ENCODE data around the gene CNIH2.

CNIH2 gene

DNA sequence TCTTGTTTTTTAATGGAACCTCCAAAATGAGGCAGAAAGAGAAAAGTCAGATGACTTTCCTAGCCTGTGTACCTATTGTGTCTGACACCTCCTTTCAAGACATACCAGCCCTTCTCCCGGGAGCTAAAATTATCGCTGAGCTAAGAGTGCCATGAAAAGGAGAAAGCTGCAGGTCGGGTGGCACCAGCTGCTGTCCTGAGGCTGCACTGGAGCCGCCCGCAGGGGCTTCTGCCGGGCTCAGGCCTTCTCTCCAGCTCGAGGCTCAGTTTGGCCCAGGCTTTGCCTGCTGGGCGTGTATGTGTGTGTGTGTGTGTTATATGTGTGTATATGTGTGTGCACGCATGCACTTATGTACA is 37.2 kb upstream of the CNIH2 start:
- H3K9ac ChIP-seq (ENCODE audit: low read depth, low read length, poor library complexity, severe bottlenecking): no peak overlapping the region
- no peaks in the 10 kb centered on the region for H4K20me1 ChIP-seq (ENCODE audit: insufficient read depth, low read length, poor library complexity, severe bottlenecking)
- no peaks in the 10 kb centered on the region for H3K4me1 ChIP-seq (ENCODE audit: insufficient read depth, low read length, poor library complexity, severe bottlenecking)
- H3K4me3 ChIP-seq (ENCODE audit: low read length, poor library complexity, severe bottlenecking): no peak overlapping the region
- no peaks in the 10 kb centered on the region for H3K9me3 ChIP-seq (ENCODE audit: insufficient read depth, low read depth, low read length)
- TF ChIP-seq EZH2phosphoT487 (IDR thresholded peaks at IDR 0.05; ENCODE audit: borderline replicate concordance): no peak
- TF ChIP-seq, protein P1, sequence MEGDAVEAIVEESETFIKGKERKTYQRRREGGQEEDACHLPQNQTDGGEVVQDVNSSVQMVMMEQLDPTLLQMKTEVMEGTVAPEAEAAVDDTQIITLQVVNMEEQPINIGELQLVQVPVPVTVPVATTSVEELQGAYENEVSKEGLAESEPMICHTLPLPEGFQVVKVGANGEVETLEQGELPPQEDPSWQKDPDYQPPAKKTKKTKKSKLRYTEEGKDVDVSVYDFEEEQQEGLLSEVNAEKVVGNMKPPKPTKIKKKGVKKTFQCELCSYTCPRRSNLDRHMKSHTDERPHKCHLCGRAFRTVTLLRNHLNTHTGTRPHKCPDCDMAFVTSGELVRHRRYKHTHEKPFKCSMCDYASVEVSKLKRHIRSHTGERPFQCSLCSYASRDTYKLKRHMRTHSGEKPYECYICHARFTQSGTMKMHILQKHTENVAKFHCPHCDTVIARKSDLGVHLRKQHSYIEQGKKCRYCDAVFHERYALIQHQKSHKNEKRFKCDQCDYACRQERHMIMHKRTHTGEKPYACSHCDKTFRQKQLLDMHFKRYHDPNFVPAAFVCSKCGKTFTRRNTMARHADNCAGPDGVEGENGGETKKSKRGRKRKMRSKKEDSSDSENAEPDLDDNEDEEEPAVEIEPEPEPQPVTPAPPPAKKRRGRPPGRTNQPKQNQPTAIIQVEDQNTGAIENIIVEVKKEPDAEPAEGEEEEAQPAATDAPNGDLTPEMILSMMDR (conservative IDR thresholded peaks at IDR 0.05; ENCODE audit: low read length): no peak
- no peaks in the 10 kb centered on the region for H3F3A ChIP-seq (ENCODE audit: low read depth)
- no peaks in the 10 kb centered on the region for H3K36me3 ChIP-seq (ENCODE audit: insufficient read depth, low read length)
- no peaks in the 10 kb centered on the region for H3K27me3 ChIP-seq (ENCODE audit: insufficient read depth, low read length, poor library complexity, severe bottlenecking)
- no peak overlapping the region for H2AFZ ChIP-seq (ENCODE audit: low read length)
- no peak overlapping the region for H3K4me2 ChIP-seq (ENCODE audit: low read depth, low read length, poor library complexity, severe bottlenecking)
- H3K9me2 ChIP-seq (replicated peaks; ENCODE audit: low read depth, low read length): no peaks in the 10 kb centered on the region
- no peaks in the 10 kb centered on the region for H3K79me2 ChIP-seq (ENCODE audit: insufficient read depth, low read length)

DNA sequence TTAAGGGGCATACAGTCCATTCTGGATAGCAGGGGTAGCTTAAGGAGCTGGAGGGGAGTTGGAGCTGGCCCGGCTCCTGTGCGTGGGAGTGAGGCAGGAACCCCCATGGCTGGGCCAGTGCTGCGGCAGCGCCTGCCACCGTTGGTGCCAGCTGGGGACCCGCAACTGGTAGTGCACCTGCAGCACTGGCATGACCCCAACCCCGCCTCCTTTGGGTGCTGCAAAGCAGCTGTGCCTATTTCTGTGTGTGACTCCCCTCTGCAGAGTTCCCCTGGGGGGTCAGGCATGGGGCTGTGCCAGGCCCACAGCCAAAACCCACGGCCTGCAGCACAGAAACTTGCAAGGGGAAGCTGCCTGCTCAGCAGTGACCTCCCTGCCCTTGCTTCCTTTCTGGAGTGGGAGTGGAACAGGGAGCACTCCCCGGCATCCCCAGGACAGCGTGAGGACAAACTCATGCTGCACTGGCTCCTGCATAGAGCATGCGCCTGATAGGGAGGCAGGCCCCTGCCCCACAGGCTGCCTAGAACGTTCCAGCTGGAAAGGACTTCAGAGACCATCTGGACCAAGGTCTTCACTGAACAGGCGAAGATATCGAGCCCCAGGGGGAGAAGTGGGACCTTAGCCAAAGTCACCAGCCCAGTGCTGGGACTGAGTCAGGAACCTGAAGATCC is 35.7 kb upstream of the CNIH2 start:
- H3F3A ChIP-seq (ENCODE audit: low read depth): no peaks in the 10 kb centered on the region
- no peaks in the 10 kb centered on the region for H3K79me2 ChIP-seq (ENCODE audit: insufficient read depth, low read length)
- no peak overlapping the region for H3K4me3 ChIP-seq (ENCODE audit: low read length, poor library complexity, severe bottlenecking)
- H3K27me3 ChIP-seq (ENCODE audit: insufficient read depth, low read length, poor library complexity, severe bottlenecking): no peaks in the 10 kb centered on the region
- H4K20me1 ChIP-seq (ENCODE audit: insufficient read depth, low read length, poor library complexity, severe bottlenecking): no peaks in the 10 kb centered on the region
- no peak for TF ChIP-seq EZH2phosphoT487 (IDR thresholded peaks at IDR 0.05; ENCODE audit: borderline replicate concordance)
- TF ChIP-seq, protein P1 (conservative IDR thresholded peaks at IDR 0.05; ENCODE audit: low read length): no peak
- H3K4me1 ChIP-seq (ENCODE audit: insufficient read depth, low read length, poor library complexity, severe bottlenecking): no peaks in the 10 kb centered on the region
- H2AFZ ChIP-seq (ENCODE audit: low read length): no peak overlapping the region
- H3K9ac ChIP-seq (ENCODE audit: low read depth, low read length, poor library complexity, severe bottlenecking): no peak overlapping the region
- no peaks in the 10 kb centered on the region for H3K9me3 ChIP-seq (ENCODE audit: insufficient read depth, low read depth, low read length)
- H3K36me3 ChIP-seq (ENCODE audit: insufficient read depth, low read length): no peaks in the 10 kb centered on the region
- H3K4me2 ChIP-seq (ENCODE audit: low read depth, low read length, poor library complexity, severe bottlenecking): no peak overlapping the region
- no peaks in the 10 kb centered on the region for H3K9me2 ChIP-seq (replicated peaks; ENCODE audit: low read depth, low read length)

DNA sequence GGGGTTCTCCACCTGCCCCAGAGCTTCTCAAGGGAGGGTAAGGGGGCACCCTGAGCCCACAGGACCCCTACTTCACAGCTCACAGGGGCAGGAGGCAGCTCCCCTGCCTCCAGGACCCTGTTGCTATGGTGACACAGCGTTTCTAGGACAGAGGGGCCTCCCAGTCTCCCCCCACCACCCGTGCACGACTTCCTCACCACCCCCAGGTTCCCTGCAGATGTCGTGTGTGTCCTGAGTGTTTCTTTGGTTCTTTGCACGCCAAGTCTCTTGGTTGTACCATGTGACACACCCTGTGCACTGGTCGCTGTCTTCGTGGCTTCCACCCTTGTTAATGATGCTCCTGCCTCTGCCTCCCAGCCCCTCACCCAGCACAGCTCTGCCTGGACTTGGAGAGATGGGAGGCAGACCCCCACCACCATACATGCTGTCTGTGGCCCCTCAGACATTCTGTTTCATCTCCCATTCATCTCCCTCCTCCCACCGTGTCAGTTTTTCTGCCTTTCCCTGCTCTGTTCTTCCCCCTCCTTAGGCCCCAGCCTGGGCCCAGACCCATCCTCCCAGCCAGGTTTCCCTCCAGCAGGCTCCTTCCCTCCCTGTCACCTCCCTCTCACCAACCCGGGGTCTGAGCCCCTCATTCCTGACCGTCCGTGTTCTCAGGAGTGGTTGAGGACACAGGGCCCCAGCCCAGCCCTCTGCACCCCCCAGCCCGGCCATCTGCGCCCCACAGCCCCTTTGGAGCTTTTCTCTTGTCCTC is 34.0 kb upstream of the CNIH2 start:
- Histone ChIP-seq H3K4me2 (ENCODE audit: low read depth, low read length, poor library complexity, severe bottlenecking) (no peak overlapping the region), H4K20me1 (ENCODE audit: insufficient read depth, low read length, poor library complexity, severe bottlenecking) (no peaks in the 10 kb centered on the region), H2AFZ (ENCODE audit: low read length) (no peak overlapping the region), H3K4me3 (ENCODE audit: low read length, poor library complexity, severe bottlenecking) (no peak overlapping the region), H3K4me1 (ENCODE audit: insufficient read depth, low read length, poor library complexity, severe bottlenecking) (no peaks in the 10 kb centered on the region), H3K9me2 (replicated peaks; ENCODE audit: low read depth, low read length) (no peaks in the 10 kb centered on the region), H3K9ac (ENCODE audit: low read depth, low read length, poor library complexity, severe bottlenecking) (no peak overlapping the region), H3F3A (ENCODE audit: low read depth) (no peaks in the 10 kb centered on the region), H3K9me3 (ENCODE audit: insufficient read depth, low read depth, low read length) (no peaks in the 10 kb centered on the region), H3K79me2 (ENCODE audit: insufficient read depth, low read length) (no peaks in the 10 kb centered on the region), H3K27me3 (ENCODE audit: insufficient read depth, low read length, poor library complexity, severe bottlenecking) (no peaks in the 10 kb centered on the region), H3K36me3 (ENCODE audit: insufficient read depth, low read length) (no peaks in the 10 kb centered on the region)
- no peak for TF ChIP-seq EZH2phosphoT487 (IDR thresholded peaks at IDR 0.05; ENCODE audit: borderline replicate concordance)
- TF ChIP-seq, protein P1 (conservative IDR thresholded peaks at IDR 0.05; ENCODE audit: low read length): no peak

All from Loucy (cell line).